GM18507 (cell line): ENCODE measurements around the gene AGBL1.

Source experiments
- DNase-seq: peaks from one replicate; pipeline ENCODE4 v3.0.0; 2011; ENCODE audit warnings: low read depth; ENCODE audit not compliant: insufficient read length; ENCODE audit errors: extremely low spot score
- FAIRE-seq: peaks from 2 replicates; lab custom pipeline; 2011; peaks lifted over from hg19 to GRCh38; lab: Jason Lieb, UNC

AGBL1 gene

GRCh38 chr15:86373147-86373546 is 293.5 kb downstream of the AGBL1 start:
- FAIRE-seq (no peak), DNase-seq (no peak)

GRCh38 chr15:86375733-86376280 is 296.1 kb downstream of the AGBL1 start:
- FAIRE-seq, result no peak
- no peak for DNase-seq

- no peak for FAIRE-seq
- DNase-seq, result no peak
Measured at GRCh38 chr15:86377914-86378313, 298.2 kb downstream of the AGBL1 start.

GRCh38 chr15:86382341-86382740 is 302.7 kb downstream of the AGBL1 start:
- DNase-seq, result no peak
- no peak for FAIRE-seq

- DNase-seq (no peak), FAIRE-seq (no peak)
Measured at GRCh38 chr15:86383611-86384010, 303.9 kb downstream of the AGBL1 start.

GRCh38 chr15:86384186-86384585 is 304.5 kb downstream of the AGBL1 start:
- DNase-seq (no peak), FAIRE-seq (no peak)

- FAIRE-seq (no peak), DNase-seq (no peak)
Measured at GRCh38 chr15:86392296-86392695, 312.6 kb downstream of the AGBL1 start.

GRCh38 chr15:86392874-86393273 is 313.2 kb downstream of the AGBL1 start:
- DNase-seq, result no peak
- FAIRE-seq, result no peak

GRCh38 chr15:86394866-86395265 is 315.2 kb downstream of the AGBL1 start:
- DNase-seq (no peak), FAIRE-seq (no peak)

GRCh38 chr15:86399041-86399954 is 319.6 kb downstream of the AGBL1 start:
- DNase-seq, result no peak
- no peak for FAIRE-seq

- FAIRE-seq (no peak), DNase-seq (no peak)
Measured at GRCh38 chr15:86403221-86403620, 323.6 kb downstream of the AGBL1 start.

GRCh38 chr15:86403914-86404583 is 324.4 kb downstream of the AGBL1 start:
- no peak for DNase-seq
- no peak for FAIRE-seq

GRCh38 chr15:86408261-86408660 is 328.6 kb downstream of the AGBL1 start:
- FAIRE-seq (no peak), DNase-seq (no peak)

GRCh38 chr15:86411916-86412315 is 332.2 kb downstream of the AGBL1 start:
- FAIRE-seq (no peak), DNase-seq (no peak)

- DNase-seq, result no peak
- FAIRE-seq, result no peak
Measured at GRCh38 chr15:86413191-86413590, 333.5 kb downstream of the AGBL1 start.

GRCh38 chr15:86425746-86426145 is 346.1 kb downstream of the AGBL1 start:
- FAIRE-seq (no peak), DNase-seq (no peak)

GRCh38 chr15:86432861-86433260 is 353.2 kb downstream of the AGBL1 start:
- FAIRE-seq, result no peak
- no peak for DNase-seq

GRCh38 chr15:86433983-86434382 is 354.3 kb downstream of the AGBL1 start:
- FAIRE-seq, result no peak
- DNase-seq, result no peak

- FAIRE-seq, result no peak
- DNase-seq, result no peak
Measured at GRCh38 chr15:86439614-86440013, 359.9 kb downstream of the AGBL1 start.

- no peak for FAIRE-seq
- DNase-seq, result no peak
Measured at GRCh38 chr15:86444527-86444926, 364.9 kb downstream of the AGBL1 start.
